WTC11 (cell line): ENCODE data around the gene BEND3.

ENCODE experiments used
- ATF1 ChIP-seq: sonication (generic); formaldehyde crosslinking; IDR thresholded peaks from 2 replicates; pipeline ENCODE4 v1.8.1; 2023; ENCODE audit warnings: mild to moderate bottlenecking, moderate library complexity, missing genetic modification reagents
- ATF2 ChIP-seq: sonication (generic); formaldehyde crosslinking; IDR thresholded peaks from 2 replicates; pipeline ENCODE4 v1.8.1; 2022; ENCODE audit warnings: low read depth, missing genetic modification reagents, borderline replicate concordance
- ATF3 ChIP-seq: sonication (generic); formaldehyde crosslinking; conservative IDR thresholded peaks from 2 replicates; pipeline ENCODE4 v1.8.1; 2022; ENCODE audit warnings: mild to moderate bottlenecking, missing genetic modification reagents
- ATF6 ChIP-seq: sonication (generic); formaldehyde crosslinking; IDR thresholded peaks from 2 replicates; pipeline ENCODE4 v1.8.1; 2023; ENCODE audit warnings: mild to moderate bottlenecking, missing genetic modification reagents
- CREB1 ChIP-seq: sonication (generic); formaldehyde crosslinking; IDR thresholded peaks from 2 replicates; pipeline ENCODE4 v1.8.0; 2023; ENCODE audit warnings: mild to moderate bottlenecking, missing genetic modification reagents
- CTCF ChIP-seq: fragments of 200-600 bp; IDR thresholded peaks from 2 replicates; pipeline ENCODE4 v1.8.0; 2022; ENCODE audit warnings: antibody characterized with exemption
- ESRRA ChIP-seq: sonication (generic); formaldehyde crosslinking; IDR thresholded peaks from 2 replicates; pipeline ENCODE4 v1.8.1; 2022; ENCODE audit warnings: mild to moderate bottlenecking, missing genetic modification reagents, borderline replicate concordance
- SMAD3 ChIP-seq: sonication (generic); formaldehyde crosslinking; IDR thresholded peaks from 2 replicates; pipeline ENCODE4 v1.8.0; 2022; ENCODE audit warnings: missing genetic modification reagents, mild to moderate bottlenecking, borderline replicate concordance
- SMAD4 ChIP-seq: sonication (generic); formaldehyde crosslinking; IDR thresholded peaks from 2 replicates; pipeline ENCODE4 v1.8.0; 2022; ENCODE audit warnings: mild to moderate bottlenecking, missing genetic modification reagents
- TCF7 ChIP-seq: sonication (generic); formaldehyde crosslinking; IDR thresholded peaks from 2 replicates; pipeline ENCODE4 v1.8.0; 2022; ENCODE audit warnings: mild to moderate bottlenecking, low read depth, missing genetic modification reagents, moderate library complexity
- ZNF219 ChIP-seq: sonication (generic); formaldehyde crosslinking; IDR thresholded peaks from 2 replicates; pipeline ENCODE4 v1.8.0; 2023; ENCODE audit warnings: missing genetic modification reagents, mild to moderate bottlenecking, borderline replicate concordance
- ZNF232 ChIP-seq: sonication (generic); formaldehyde crosslinking; IDR thresholded peaks from 2 replicates; pipeline ENCODE4 v1.8.0; 2022; ENCODE audit warnings: mild to moderate bottlenecking, missing genetic modification reagents
- ZNF317 ChIP-seq: sonication (generic); formaldehyde crosslinking; IDR thresholded peaks from 2 replicates; pipeline ENCODE4 v1.8.1; 2023; ENCODE audit warnings: low read depth, mild to moderate bottlenecking, moderate library complexity, missing genetic modification reagents, borderline replicate concordance
- TF ChIP-seq, protein P1 (sequence below): sonication (generic); formaldehyde crosslinking; IDR thresholded peaks from 2 replicates; pipeline ENCODE4 v1.8.0; 2022; ENCODE audit warnings: mild to moderate bottlenecking, missing genetic modification reagents

DNA sequence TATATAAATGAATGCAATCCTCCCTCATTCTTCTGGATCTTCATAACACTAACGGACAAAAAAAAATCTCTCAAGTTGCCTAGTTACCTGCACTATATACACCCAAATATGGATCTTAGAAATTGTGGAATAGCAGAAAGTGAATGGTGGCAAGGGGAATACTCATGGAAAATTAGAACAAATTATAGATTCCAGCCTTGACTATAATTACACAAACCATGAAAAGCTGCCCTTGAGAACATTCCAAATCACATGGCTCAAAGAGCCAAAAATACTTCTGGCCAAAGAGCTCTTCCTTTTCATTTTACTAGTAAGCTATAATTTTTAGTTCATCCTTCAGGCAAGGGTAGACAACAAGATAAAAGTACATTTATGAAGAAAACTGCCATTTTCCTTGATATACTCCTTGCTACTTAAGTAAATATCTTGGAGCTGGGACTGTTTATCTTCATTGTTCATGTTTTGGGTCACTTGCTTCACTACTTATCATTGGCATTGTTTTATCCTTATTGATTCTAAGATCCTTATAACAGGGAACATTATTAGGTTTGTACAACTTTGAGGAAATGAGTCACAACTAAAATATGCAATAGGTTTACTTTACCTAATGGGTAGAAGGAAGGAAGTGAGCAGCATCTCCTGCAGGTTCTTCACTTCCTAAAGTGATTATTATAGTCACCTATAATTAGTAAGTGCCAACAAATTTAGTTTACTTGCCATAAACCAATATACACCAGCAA, 93.7 kb downstream of the BEND3 start:
- TF ChIP-seq ATF2 (CRISPR knock-in tag) (no peak), CTCF (no peak), TCF7 (no peak), ATF1 (CRISPR knock-in tag) (no peak), ATF6 (no peak), ATF3 (no peak), ZNF219 (CRISPR knock-in tag) (no peak), ZNF232 (no peak), CREB1 (CRISPR knock-in tag) (no peak), ZNF317 (CRISPR knock-in tag) (no peak), SMAD4 (CRISPR knock-in tag) (no peak), ESRRA (no peak), SMAD3 (no peak)
- TF ChIP-seq, protein P1, sequence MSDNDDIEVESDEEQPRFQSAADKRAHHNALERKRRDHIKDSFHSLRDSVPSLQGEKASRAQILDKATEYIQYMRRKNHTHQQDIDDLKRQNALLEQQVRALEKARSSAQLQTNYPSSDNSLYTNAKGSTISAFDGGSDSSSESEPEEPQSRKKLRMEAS (CRISPR knock-in tag) = no peak
